OCI-LY1 (cell line): Measurements from ENCODE around the gene SCIMP.

ENCODE experiments used
- H2AFZ ChIP-seq: fragments of 200-600 bp; sonication (generic), shearing (Covaris generic); 2 replicates; pipeline ENCODE4 v1.6.0; 2014; ENCODE audit warnings: antibody characterized with exemption, mild to moderate bottlenecking, low read length
- H3F3A ChIP-seq: fragments of 200-600 bp; sonication (generic), shearing (Covaris generic); 2 replicates; pipeline ENCODE4 v1.6.0; 2014; ENCODE audit warnings: mild to moderate bottlenecking, antibody characterized with exemption, low read length, moderate library complexity; ENCODE audit not compliant: insufficient read depth
- H3K27ac ChIP-seq: fragments of 200-600 bp; sonication (generic); 2 replicates; pipeline ENCODE4 v1.5.1; 2014; ENCODE audit warnings: low read length, mixed run types, mild to moderate bottlenecking, low read depth; ENCODE audit not compliant: poor library complexity, severe bottlenecking
- H3K27me3 ChIP-seq: fragments of 200-600 bp; sonication (generic); 2 replicates; pipeline ENCODE4 v1.6.0; 2014; ENCODE audit warnings: antibody characterized with exemption, mild to moderate bottlenecking, low read length, moderate library complexity; ENCODE audit not compliant: insufficient read depth
- H3K36me3 ChIP-seq: fragments of 200-600 bp; sonication (generic); 2 replicates; pipeline ENCODE4 v1.6.1; 2014; ENCODE audit warnings: mild to moderate bottlenecking, antibody characterized with exemption, low read length, moderate library complexity, mixed read lengths; ENCODE audit not compliant: insufficient read depth
- H3K4me1 ChIP-seq: fragments of 200-600 bp; sonication (generic); 2 replicates; pipeline ENCODE4 v1.5.1; 2014; ENCODE audit warnings: mild to moderate bottlenecking, low read length, moderate library complexity; ENCODE audit not compliant: insufficient read depth, severe bottlenecking
- H3K4me2 ChIP-seq: fragments of 200-600 bp; sonication (generic), shearing (Covaris generic); 2 replicates; pipeline ENCODE4 v1.6.1; 2014; ENCODE audit warnings: low read length
- H3K4me3 ChIP-seq: fragments of 200-600 bp; sonication (generic); 2 replicates; pipeline ENCODE4 v1.5.1; 2014; ENCODE audit warnings: low read length, low read depth, mild to moderate bottlenecking, mixed read lengths; ENCODE audit not compliant: poor library complexity, severe bottlenecking
- H3K79me2 ChIP-seq: fragments of 200-600 bp; shearing (Covaris generic); 2 replicates; pipeline ENCODE4 v1.6.1; 2016; ENCODE audit warnings: mixed run types, low read length, mixed read lengths; ENCODE audit not compliant: insufficient read depth
- H3K9ac ChIP-seq: fragments of 200-600 bp; sonication (generic), shearing (Covaris generic); 2 replicates; pipeline ENCODE4 v1.6.1; 2014; ENCODE audit warnings: mild to moderate bottlenecking, low read length, mixed read lengths
- H3K9me2 ChIP-seq: fragments of 200-600 bp; sonication (generic), shearing (Covaris generic); 2 replicates; pipeline ENCODE4 v1.6.1; 2014; ENCODE audit warnings: low read depth, mild to moderate bottlenecking, low read length, mixed read lengths
- H3K9me3 ChIP-seq: fragments of 200-600 bp; shearing (Covaris generic); 2 replicates; pipeline ENCODE4 v1.6.1; 2014; ENCODE audit warnings: low read length, mixed read lengths
- H4K20me1 ChIP-seq: fragments of 200-600 bp; sonication (generic), shearing (Covaris generic); 2 replicates; pipeline ENCODE4 v1.6.0; 2016; ENCODE audit warnings: mild to moderate bottlenecking, low read length; ENCODE audit not compliant: insufficient read depth
- EZH2 ChIP-seq: fragments of 200-600 bp; sonication (generic), shearing (Covaris generic); IDR thresholded peaks from 2 replicates; pipeline ENCODE4 v1.8.0; 2017; ENCODE audit warnings: borderline replicate concordance, mixed run types, mild to moderate bottlenecking, antibody characterized with exemption, low read length, moderate library complexity, mixed read lengths
- TF ChIP-seq, protein P1 (sequence below): fragments of 200-600 bp; sonication (generic), shearing (Covaris generic); IDR thresholded peaks from 2 replicates; pipeline ENCODE4 v1.5.1; 2017; ENCODE audit warnings: mild to moderate bottlenecking, antibody characterized with exemption, low read length, moderate library complexity, mixed read lengths

Gene SCIMP

GRCh38 chr17:5191541-5192417, 42.9 kb downstream of the SCIMP start, which contains the start of gene ZNF594:
Gene ZNF594 (minus strand): TSS chr17:5191868. CDS start chr17:5184256, 7,612 bp downstream.
- H3K27me3 ChIP-seq, result no peaks in the 10 kb centered on the region
- H3K36me3 ChIP-seq, result peaks cover 37% of the 10 kb centered on the region
- peaks cover 20% of the 10 kb centered on the region for H3K9me3 ChIP-seq
- H3K4me1 ChIP-seq, result peaks cover 19% of the 10 kb centered on the region
- H3K79me2 ChIP-seq, result peaks cover 6% of the 10 kb centered on the region; the same call in 1 of the 2 replicates
- H3K4me2 ChIP-seq, result peak within 1 kb of the TSS; percentile 97
- no peaks in the 10 kb centered on the region for H3F3A ChIP-seq
- TF ChIP-seq EZH2, result no peak
- TF ChIP-seq, protein P1, sequence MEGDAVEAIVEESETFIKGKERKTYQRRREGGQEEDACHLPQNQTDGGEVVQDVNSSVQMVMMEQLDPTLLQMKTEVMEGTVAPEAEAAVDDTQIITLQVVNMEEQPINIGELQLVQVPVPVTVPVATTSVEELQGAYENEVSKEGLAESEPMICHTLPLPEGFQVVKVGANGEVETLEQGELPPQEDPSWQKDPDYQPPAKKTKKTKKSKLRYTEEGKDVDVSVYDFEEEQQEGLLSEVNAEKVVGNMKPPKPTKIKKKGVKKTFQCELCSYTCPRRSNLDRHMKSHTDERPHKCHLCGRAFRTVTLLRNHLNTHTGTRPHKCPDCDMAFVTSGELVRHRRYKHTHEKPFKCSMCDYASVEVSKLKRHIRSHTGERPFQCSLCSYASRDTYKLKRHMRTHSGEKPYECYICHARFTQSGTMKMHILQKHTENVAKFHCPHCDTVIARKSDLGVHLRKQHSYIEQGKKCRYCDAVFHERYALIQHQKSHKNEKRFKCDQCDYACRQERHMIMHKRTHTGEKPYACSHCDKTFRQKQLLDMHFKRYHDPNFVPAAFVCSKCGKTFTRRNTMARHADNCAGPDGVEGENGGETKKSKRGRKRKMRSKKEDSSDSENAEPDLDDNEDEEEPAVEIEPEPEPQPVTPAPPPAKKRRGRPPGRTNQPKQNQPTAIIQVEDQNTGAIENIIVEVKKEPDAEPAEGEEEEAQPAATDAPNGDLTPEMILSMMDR, result peak; percentile 78
- no peaks in the 10 kb centered on the region for H4K20me1 ChIP-seq
- peak within 1 kb of the TSS; percentile 88 for H3K9ac ChIP-seq
- peak within 1 kb of the TSS; percentile 11 for H3K27ac ChIP-seq
- H3K4me3 ChIP-seq, result peak within 1 kb of the TSS; percentile 93
- H3K9me2 ChIP-seq, result no peaks in the 10 kb centered on the region
- H2AFZ ChIP-seq, result no peak within 1 kb of the TSS

DNA sequence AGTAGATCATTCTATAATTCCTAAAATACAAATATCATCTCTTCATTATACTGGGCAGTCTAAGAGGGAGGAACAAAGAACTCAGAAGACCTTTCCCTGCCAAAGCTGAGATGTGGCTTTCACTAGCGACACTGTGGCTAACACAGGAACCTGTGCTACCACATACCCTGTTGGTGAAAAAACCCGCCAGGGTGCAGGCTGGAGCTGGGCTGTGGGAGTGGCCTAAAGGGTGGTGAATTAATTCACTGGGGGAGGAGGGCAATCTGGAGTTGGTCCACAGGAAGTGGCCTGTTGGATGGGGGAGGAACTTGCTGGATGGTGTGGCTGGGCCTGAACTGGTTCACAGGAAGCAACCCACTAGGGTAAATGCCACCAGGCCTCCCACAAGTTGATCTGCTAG, 50.4 kb downstream of the SCIMP start:
- Histone ChIP-seq H3K36me3 (peaks cover 65% of the 10 kb centered on the region), H3F3A (0 out of 2 replicates have a peak, but pooled peaks cover 7% of the 10 kb centered on the region), H3K4me2 (no peak overlapping the region), H3K9me2 (no peaks in the 10 kb centered on the region), H4K20me1 (no peaks in the 10 kb centered on the region), H3K9me3 (peaks cover 64% of the 10 kb centered on the region), H3K9ac (no peak overlapping the region), H3K27me3 (no peaks in the 10 kb centered on the region), H3K4me3 (no peak overlapping the region), H3K79me2 (no peaks in the 10 kb centered on the region), H2AFZ (no peak overlapping the region), H3K27ac (no peak overlapping the region), H3K4me1 (no peaks in the 10 kb centered on the region)
- TF ChIP-seq, protein P1, result no peak
- no peak for TF ChIP-seq EZH2

- H2AFZ ChIP-seq, result no peak overlapping the region
- TF ChIP-seq, protein P1, result no peak
- TF ChIP-seq EZH2, result no peak
- H3K79me2 ChIP-seq, result no peaks in the 10 kb centered on the region
- H3K9me2 ChIP-seq, result no peaks in the 10 kb centered on the region
- no peaks in the 10 kb centered on the region for H3K4me1 ChIP-seq
- no peaks in the 10 kb centered on the region for H4K20me1 ChIP-seq
- H3K9ac ChIP-seq, result no peak overlapping the region
- 0 out of 2 replicates have a peak, but pooled peaks cover 7% of the 10 kb centered on the region for H3F3A ChIP-seq
- H3K4me2 ChIP-seq, result no peak overlapping the region
- no peak overlapping the region for H3K27ac ChIP-seq
- no peaks in the 10 kb centered on the region for H3K27me3 ChIP-seq
- peaks cover 69% of the 10 kb centered on the region for H3K9me3 ChIP-seq
- H3K36me3 ChIP-seq, result peaks cover 59% of the 10 kb centered on the region
- no peak overlapping the region for H3K4me3 ChIP-seq
These were observed 51.3 kb downstream of the SCIMP start for GRCh38 chr17:5183410-5183793.
